ENCODE results near the gene GPD2.

DNA sequence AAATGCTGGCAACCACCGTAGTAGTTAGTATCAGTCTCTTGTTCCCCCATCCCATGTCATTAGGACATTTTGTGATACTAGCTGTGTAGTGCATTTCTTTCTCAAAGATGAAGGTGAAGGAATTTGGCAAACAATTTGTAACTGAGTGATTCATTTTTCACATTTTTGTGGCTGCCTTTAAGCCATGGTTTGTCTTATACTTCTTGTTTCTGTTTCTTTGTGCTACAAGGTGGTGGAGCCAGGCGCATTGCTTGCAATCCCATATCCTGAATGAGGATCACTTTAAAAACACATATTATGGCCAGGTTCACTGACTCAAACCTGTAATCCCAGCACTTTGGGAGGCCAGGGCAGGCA is 40.6 kb downstream of the GPD2 start:
- TF ChIP-seq, protein P1, sequence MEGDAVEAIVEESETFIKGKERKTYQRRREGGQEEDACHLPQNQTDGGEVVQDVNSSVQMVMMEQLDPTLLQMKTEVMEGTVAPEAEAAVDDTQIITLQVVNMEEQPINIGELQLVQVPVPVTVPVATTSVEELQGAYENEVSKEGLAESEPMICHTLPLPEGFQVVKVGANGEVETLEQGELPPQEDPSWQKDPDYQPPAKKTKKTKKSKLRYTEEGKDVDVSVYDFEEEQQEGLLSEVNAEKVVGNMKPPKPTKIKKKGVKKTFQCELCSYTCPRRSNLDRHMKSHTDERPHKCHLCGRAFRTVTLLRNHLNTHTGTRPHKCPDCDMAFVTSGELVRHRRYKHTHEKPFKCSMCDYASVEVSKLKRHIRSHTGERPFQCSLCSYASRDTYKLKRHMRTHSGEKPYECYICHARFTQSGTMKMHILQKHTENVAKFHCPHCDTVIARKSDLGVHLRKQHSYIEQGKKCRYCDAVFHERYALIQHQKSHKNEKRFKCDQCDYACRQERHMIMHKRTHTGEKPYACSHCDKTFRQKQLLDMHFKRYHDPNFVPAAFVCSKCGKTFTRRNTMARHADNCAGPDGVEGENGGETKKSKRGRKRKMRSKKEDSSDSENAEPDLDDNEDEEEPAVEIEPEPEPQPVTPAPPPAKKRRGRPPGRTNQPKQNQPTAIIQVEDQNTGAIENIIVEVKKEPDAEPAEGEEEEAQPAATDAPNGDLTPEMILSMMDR (IDR thresholded peaks at IDR 0.05) = no peak
- no peak for TF ChIP-seq POLR2A (IDR thresholded peaks at IDR 0.05)
